ENCODE results near the gene MAP3K6.
A peak's percentile ranks its signal among the peaks of the same experiment; 100 is the strongest.

MAP3K6 gene

DNA sequence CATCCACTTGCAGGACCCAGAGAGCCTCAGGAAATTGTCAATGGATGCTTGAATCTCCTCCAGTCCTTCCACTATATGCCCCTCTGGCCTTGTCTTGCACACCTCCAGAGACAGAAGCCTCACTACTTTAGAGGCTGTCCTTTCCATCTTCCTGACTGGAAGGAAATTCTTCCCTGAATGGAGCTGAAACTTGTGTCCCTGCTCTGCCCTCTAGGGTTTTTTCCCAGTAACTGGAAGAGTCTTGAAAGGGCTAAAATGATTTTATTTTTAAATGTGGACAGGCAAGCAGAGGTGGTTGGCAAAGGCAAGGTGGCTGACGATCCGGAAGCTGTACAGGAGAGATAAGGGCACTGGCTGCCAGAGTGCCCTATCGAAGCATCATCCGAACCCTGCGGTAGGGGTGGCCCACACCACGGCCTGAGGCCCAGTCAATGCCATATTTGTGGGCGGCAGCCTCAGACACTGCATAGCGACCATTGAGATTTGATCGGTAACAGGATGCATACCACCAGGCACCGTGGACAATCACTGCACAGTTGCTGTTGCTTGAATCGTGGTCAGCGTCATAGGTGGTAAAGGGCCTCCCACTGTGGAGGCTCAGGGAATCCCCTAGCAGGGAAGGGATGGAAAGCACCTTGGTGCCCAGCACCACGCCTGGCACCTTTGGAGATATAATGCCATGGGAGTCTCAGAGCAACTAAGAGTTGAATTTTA lies 2.3 kb upstream of the MAP3K6 start:
- TF ChIP-seq, protein P1, sequence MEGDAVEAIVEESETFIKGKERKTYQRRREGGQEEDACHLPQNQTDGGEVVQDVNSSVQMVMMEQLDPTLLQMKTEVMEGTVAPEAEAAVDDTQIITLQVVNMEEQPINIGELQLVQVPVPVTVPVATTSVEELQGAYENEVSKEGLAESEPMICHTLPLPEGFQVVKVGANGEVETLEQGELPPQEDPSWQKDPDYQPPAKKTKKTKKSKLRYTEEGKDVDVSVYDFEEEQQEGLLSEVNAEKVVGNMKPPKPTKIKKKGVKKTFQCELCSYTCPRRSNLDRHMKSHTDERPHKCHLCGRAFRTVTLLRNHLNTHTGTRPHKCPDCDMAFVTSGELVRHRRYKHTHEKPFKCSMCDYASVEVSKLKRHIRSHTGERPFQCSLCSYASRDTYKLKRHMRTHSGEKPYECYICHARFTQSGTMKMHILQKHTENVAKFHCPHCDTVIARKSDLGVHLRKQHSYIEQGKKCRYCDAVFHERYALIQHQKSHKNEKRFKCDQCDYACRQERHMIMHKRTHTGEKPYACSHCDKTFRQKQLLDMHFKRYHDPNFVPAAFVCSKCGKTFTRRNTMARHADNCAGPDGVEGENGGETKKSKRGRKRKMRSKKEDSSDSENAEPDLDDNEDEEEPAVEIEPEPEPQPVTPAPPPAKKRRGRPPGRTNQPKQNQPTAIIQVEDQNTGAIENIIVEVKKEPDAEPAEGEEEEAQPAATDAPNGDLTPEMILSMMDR (conservative IDR thresholded peaks at IDR 0.05; ENCODE audit: low read depth, low read length), result peak; percentile 49
- no peak overlapping the region for H3K4me3 ChIP-seq (ENCODE audit: low read depth, low read length)
- DNase-seq (ENCODE audit: low read depth), result peak; percentile 52

DNA sequence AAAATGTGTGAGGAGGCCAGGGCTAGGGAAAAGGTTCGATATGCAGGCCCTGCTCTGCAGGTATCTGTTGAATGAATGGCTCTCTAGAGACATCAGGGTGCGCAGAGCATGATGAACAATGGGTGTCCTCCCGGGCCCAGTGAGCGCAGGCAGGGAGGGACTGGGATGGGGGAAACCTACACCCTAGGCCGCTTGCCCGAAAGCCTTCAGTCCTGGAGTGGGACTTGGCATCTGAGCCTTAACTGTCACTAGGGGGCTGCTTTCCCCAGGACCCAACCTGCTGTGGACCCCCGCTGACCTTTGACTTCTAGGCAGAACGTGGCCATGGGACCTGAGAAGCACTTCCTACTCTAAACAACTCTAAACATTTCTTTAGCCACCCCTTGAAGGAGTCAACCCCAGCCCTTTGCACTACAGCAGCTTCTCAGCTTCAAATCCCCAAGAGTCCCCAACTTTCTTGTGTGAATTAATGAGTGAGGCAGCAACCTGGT lies 444 bp upstream of the MAP3K6 start:
- no peak for DNase-seq (ENCODE audit: low read depth)
- TF ChIP-seq, protein P1 (conservative IDR thresholded peaks at IDR 0.05; ENCODE audit: low read depth, low read length), result no peak
- peak overlapping the region; percentile 72 for H3K4me3 ChIP-seq (ENCODE audit: low read depth, low read length)

DNA sequence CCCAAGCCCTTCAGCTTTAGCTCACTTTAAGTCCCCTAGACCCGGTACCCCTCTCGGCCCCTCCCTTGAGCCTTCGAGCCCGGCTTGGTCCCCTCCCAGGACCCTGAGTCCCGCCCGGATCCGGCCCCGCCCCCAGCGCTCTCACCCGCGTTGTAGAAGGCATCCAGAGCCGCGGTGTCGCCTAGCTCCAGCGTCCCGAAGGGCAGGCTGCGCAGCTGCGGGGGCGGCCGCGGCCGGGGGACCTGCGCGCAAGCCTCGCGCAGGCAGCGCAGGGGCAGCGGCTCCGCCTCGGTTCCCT lies 699 bp downstream of the MAP3K6 start:
- DNase-seq (ENCODE audit: low read depth), result peak; percentile 50
- TF ChIP-seq, protein P1 (conservative IDR thresholded peaks at IDR 0.05; ENCODE audit: low read depth, low read length), result no peak

DNA sequence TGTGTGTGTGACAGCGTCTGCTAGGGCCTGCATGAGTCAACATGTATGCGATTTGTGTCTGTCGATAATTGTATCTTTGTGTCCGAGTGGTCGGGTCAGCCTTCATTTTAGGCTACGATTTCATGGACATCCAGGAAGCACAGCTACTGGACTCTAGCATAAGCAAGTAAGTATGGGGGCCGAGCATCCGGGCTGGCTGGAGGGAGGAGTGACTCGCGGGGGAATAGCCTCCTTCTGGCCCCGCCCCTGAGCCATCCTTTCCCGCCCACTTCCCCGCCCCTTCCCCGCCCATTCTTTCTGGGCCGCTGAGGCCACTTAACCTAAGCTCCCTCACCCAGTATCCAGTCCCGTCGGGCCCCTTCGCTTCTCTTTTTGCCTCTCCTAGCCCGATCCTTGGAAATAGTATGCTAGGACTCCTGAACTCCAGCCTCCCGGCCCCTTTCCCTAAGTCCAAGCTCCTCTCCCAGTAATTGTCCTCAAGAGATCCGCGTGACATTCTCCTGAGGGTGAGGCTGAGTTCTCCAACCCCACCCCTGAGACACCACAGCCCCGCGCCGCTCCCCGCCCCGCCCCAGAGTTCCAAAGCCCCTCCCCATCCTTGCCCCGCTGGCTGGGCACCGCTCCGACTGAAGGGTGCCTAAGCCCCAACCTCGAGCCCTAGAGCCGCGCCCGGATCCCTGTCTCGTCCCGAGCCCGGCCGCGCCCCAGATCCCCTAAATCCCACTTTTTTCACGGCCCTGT lies 1.2 kb downstream of the MAP3K6 start:
- TF ChIP-seq, protein P1 (conservative IDR thresholded peaks at IDR 0.05; ENCODE audit: low read depth, low read length), result no peak
- peak; percentile 91 for DNase-seq (ENCODE audit: low read depth)
- peak overlapping the region; percentile 72 for H3K4me3 ChIP-seq (ENCODE audit: low read depth, low read length)

More for the DNA sequence above, 699 bp downstream of the MAP3K6 start:
- H3K4me3 ChIP-seq (ENCODE audit: low read depth, low read length), result peak overlapping the region; percentile 72

DNA sequence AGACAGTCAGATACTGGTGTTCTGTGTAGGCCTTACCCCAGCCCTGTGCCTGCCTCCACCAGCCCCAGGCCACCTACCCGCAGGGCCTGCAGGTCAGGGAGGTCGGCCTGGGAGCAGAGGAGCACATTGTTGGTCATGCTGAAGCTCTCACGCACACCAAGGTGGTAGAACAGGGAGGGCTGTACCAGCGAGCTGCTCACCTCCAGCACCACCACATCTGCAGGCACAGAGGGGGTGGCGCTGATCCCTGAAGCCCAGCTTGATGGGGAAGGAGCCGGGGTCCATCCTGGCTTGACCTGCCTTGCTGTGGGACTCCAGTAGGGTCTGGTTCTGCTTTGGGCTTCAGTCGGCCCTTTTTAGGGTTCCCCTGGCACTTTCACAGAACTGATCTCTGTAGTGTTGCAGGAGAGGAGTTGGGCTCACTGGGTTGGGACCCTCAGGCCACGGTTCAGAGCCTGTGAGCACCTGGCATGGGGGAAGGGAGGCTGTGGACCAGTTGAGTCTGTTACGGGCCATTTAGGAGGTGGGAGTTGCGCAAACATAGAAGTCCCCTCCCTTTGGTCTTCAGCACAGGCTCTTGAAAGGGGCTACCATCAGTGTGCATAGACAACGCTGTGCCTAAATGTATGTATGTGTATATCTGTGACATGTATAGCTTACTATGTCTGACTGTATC lies 1.9 kb downstream of the MAP3K6 start:
- peak overlapping the region; percentile 30 for H3K4me3 ChIP-seq (ENCODE audit: low read depth, low read length)
- TF ChIP-seq, protein P1 (conservative IDR thresholded peaks at IDR 0.05; ENCODE audit: low read depth, low read length), result no peak
- no peak for DNase-seq (ENCODE audit: low read depth)

DNA sequence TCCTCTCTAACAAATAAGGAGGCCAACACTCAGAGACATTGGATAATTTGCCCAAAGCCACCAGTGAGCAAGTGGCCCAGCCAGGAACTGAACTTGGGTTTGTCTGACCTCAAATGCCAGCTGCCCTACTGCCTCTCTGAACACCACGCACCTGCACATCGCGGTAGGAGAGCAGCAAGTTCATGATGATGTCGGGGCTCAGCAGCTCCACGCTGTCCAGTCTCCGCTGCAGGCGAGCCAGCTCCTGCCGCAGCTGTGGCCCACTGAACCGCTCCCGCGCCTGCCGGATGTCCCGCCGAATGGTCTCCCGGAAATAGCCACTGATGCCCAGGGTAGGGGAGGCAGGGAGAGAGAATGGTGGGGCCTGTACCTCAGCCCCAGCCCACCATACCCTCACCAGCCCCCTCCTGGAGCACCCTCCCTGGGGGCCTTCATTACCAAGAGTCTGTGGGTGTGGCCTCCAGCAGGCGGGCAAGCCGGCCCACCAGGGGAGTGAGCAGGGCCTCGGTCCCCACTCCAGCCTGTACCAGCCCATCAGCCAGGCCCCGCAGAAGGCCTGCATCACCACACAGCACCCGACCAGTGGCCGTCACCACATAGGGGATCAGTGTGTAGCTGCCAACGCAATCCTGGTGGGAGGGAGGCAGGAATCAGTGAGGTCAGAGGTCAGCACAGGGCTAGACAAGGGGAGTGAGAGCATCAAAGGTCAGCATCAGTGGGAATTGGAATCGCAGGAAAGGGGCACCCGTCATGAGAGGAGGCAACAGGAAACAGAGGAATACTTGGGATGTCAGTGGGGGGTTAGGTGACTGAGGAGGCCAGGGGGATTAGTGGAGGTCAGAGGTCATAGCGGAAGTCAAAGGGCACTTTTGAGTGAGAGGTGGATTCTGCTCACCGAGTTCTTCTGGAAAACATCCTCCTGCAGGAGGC lies 2.7 kb downstream of the MAP3K6 start:
- DNase-seq (ENCODE audit: low read depth), result no peak
- H3K4me3 ChIP-seq (ENCODE audit: low read depth, low read length), result no peak overlapping the region
- TF ChIP-seq, protein P1 (conservative IDR thresholded peaks at IDR 0.05; ENCODE audit: low read depth, low read length), result no peak

Measured in choroid plexus epithelial cell (primary cell).